Astrocyte (in vitro differentiated cells and primary cell): ENCODE results near the gene ERVFRD-1. TPM values are rescaled to one million over a fixed set of nuclear protein-coding genes. Genes with fewer than 3 reads are reported as not detected.

Source experiments
- DNase-seq: peaks from one replicate; pipeline ENCODE4 v3.0.0-alpha.2; 2010; ENCODE audit warnings: low read depth
- FAIRE-seq: peaks from 2 replicates; lab custom pipeline; 2011; peaks lifted over from hg19 to GRCh38; lab: Jason Lieb, UNC
- H2AFZ ChIP-seq: 2 replicates; pipeline ENCODE4 v1.6.0; 2012; ENCODE audit warnings: low read depth, low read length, inconsistent platforms
- H3K27ac ChIP-seq: 2 replicates; pipeline ENCODE4 v1.5.1; 2011; ENCODE audit warnings: low read depth, low read length, inconsistent platforms
- H3K27me3 ChIP-seq: 2 replicates; pipeline ENCODE4 v1.6.0; 2011; ENCODE audit warnings: low read length, inconsistent platforms; ENCODE audit not compliant: insufficient read depth
- H3K36me3 ChIP-seq: 2 replicates; pipeline ENCODE4 v1.5.1; 2011; ENCODE audit warnings: low read length, inconsistent platforms; ENCODE audit not compliant: insufficient read depth
- H3K4me1 ChIP-seq: 2 replicates; pipeline ENCODE4 v1.5.1; 2011; ENCODE audit warnings: low read length, inconsistent platforms; ENCODE audit not compliant: insufficient read depth
- H3K4me2 ChIP-seq: 2 replicates; pipeline ENCODE4 v1.6.0; 2012; ENCODE audit warnings: low read length, inconsistent platforms
- H3K4me3 ChIP-seq: 2 replicates; pipeline ENCODE4 v1.5.1; 2011; ENCODE audit warnings: low read depth, mild to moderate bottlenecking, low read length, inconsistent platforms; ENCODE audit not compliant: insufficient read depth
- H3K79me2 ChIP-seq: 2 replicates; pipeline ENCODE4 v1.6.0; 2012; ENCODE audit warnings: mild to moderate bottlenecking, low read length, inconsistent platforms; ENCODE audit not compliant: insufficient read depth
- H3K9ac ChIP-seq: 2 replicates; pipeline ENCODE4 v1.6.0; 2012; ENCODE audit warnings: mild to moderate bottlenecking, low read length, inconsistent platforms
- H3K9me3 ChIP-seq: 2 replicates; pipeline ENCODE4 v1.5.1; 2012; ENCODE audit warnings: low read depth, mild to moderate bottlenecking, low read length, inconsistent platforms; ENCODE audit not compliant: insufficient read depth
- H4K20me1 ChIP-seq: 2 replicates; pipeline ENCODE4 v1.6.0; 2012; ENCODE audit warnings: low read length, inconsistent platforms; ENCODE audit not compliant: insufficient read depth
- H3K27ac Mint-ChIP-seq: one replicate; pipeline ENCODE4 v1.8.0; 2021; ENCODE audit warnings: mild to moderate bottlenecking, mixed read lengths; ENCODE audit not compliant: unreplicated experiment
- H3K27me3 Mint-ChIP-seq: one replicate; pipeline ENCODE4 v1.8.0; 2021; ENCODE audit warnings: low read depth, mixed read lengths; ENCODE audit not compliant: unreplicated experiment
- H3K36me3 Mint-ChIP-seq: one replicate; pipeline ENCODE4 v1.8.0; 2021; ENCODE audit warnings: low read depth, mixed read lengths; ENCODE audit not compliant: unreplicated experiment
- H3K4me1 Mint-ChIP-seq: one replicate; pipeline ENCODE4 v1.8.0; 2021; ENCODE audit warnings: low read depth, mixed read lengths; ENCODE audit not compliant: unreplicated experiment
- H3K4me3 Mint-ChIP-seq: one replicate; pipeline ENCODE4 v1.8.0; 2021; ENCODE audit warnings: mild to moderate bottlenecking, moderate library complexity, mixed read lengths; ENCODE audit not compliant: unreplicated experiment
- H3K9me3 Mint-ChIP-seq: one replicate; pipeline ENCODE4 v1.8.0; 2021; ENCODE audit warnings: mild to moderate bottlenecking, mixed read lengths; ENCODE audit not compliant: unreplicated experiment
- EZH2 ChIP-seq: IDR thresholded peaks from 2 replicates; pipeline ENCODE4 v1.6.1; 2012; ENCODE audit warnings: mild to moderate bottlenecking, low read length, inconsistent platforms; ENCODE audit not compliant: insufficient read depth
- total RNA-seq: library from RNA; stranded (reverse); gene quantifications from 2 replicates; pipeline ENCODE4 v1.2.1, GENCODE V29; 2021
- TF ChIP-seq, protein P1 (sequence below): IDR thresholded peaks from 2 replicates; pipeline ENCODE4 v1.5.1; 2011; ENCODE audit warnings: low read depth, mild to moderate bottlenecking, inconsistent platforms, low read length, moderate library complexity; ENCODE audit not compliant: insufficient read depth

ERVFRD-1 gene
- total RNA-seq, 1 donor from 2014 or later, result not detected

DNA sequence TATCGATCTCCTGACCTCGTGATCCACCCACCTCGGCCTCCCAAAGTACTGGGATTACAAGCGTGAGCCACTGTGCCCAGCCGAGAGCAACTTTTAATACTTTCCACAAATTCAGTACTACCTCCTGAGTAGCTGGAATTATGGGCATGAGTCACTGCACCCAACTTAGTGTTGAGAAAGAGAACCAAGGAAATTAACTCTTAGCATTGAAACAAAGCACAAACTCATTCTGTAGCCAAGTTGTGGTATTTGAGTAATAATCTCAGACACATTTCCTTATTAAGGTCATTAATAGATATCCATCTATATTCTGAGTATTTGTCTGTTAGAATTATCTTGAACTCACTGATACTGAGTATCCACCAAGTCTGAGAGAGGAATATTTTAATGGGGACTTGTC is 53.1 kb downstream of the ERVFRD-1 start:
- Histone ChIP-seq H3K27ac (no peak overlapping the region), H3K79me2 (no peaks in the 10 kb centered on the region), H3K4me1 (no peaks in the 10 kb centered on the region), H3K4me2 (no peak overlapping the region), H4K20me1 (no peaks in the 10 kb centered on the region), H3K36me3 (no peaks in the 10 kb centered on the region), H3K9me3 (no peaks in the 10 kb centered on the region), H3K4me3 (no peak overlapping the region), H2AFZ (no peak overlapping the region), H3K27me3 (no peaks in the 10 kb centered on the region), H3K9ac (no peak overlapping the region)
- peak; percentile 32 for DNase-seq
- H3K4me3 Mint-ChIP-seq, result no peak overlapping the region
- H3K4me1 Mint-ChIP-seq, result peaks cover 11% of the 10 kb centered on the region
- H3K27ac Mint-ChIP-seq, result no peak overlapping the region
- TF ChIP-seq, protein P1, sequence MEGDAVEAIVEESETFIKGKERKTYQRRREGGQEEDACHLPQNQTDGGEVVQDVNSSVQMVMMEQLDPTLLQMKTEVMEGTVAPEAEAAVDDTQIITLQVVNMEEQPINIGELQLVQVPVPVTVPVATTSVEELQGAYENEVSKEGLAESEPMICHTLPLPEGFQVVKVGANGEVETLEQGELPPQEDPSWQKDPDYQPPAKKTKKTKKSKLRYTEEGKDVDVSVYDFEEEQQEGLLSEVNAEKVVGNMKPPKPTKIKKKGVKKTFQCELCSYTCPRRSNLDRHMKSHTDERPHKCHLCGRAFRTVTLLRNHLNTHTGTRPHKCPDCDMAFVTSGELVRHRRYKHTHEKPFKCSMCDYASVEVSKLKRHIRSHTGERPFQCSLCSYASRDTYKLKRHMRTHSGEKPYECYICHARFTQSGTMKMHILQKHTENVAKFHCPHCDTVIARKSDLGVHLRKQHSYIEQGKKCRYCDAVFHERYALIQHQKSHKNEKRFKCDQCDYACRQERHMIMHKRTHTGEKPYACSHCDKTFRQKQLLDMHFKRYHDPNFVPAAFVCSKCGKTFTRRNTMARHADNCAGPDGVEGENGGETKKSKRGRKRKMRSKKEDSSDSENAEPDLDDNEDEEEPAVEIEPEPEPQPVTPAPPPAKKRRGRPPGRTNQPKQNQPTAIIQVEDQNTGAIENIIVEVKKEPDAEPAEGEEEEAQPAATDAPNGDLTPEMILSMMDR, result no peak
- TF ChIP-seq EZH2, result no peak
- FAIRE-seq, result no peak
- H3K9me3 Mint-ChIP-seq, result no peaks in the 10 kb centered on the region
- no peaks in the 10 kb centered on the region for H3K27me3 Mint-ChIP-seq
- no peaks in the 10 kb centered on the region for H3K36me3 Mint-ChIP-seq

DNA sequence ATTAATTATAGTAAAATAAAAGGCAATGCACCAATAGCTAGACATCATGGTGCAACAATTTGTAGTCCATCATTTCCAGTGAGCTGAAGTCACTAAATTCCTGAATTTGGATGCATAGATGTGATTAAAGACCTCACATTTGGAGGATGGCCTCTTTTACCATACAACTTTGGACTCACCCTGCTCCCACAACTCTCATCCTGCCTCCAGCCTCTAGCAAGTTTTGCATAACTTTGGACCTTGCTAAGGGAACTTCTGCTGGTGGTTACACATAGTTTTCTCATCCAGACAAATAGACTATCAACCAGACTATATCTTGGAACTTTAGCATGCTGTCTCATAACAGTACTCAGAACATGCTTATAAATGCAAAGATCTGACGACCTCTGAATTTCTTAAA is 54.7 kb downstream of the ERVFRD-1 start:
- Histone ChIP-seq H3K27me3 (no peaks in the 10 kb centered on the region), H3K4me2 (no peak overlapping the region), H3K36me3 (no peaks in the 10 kb centered on the region), H3K4me1 (no peaks in the 10 kb centered on the region), H3K9me3 (no peaks in the 10 kb centered on the region), H2AFZ (no peak overlapping the region), H3K27ac (no peak overlapping the region), H3K9ac (no peak overlapping the region), H4K20me1 (no peaks in the 10 kb centered on the region), H3K4me3 (no peak overlapping the region), H3K79me2 (no peaks in the 10 kb centered on the region)
- no peak overlapping the region for H3K4me3 Mint-ChIP-seq
- TF ChIP-seq EZH2, result no peak
- TF ChIP-seq, protein P1, result no peak
- no peaks in the 10 kb centered on the region for H3K36me3 Mint-ChIP-seq
- H3K27ac Mint-ChIP-seq, result no peak overlapping the region
- no peaks in the 10 kb centered on the region for H3K27me3 Mint-ChIP-seq
- no peak for DNase-seq
- no peaks in the 10 kb centered on the region for H3K9me3 Mint-ChIP-seq
- no peak for FAIRE-seq
- peaks cover 11% of the 10 kb centered on the region for H3K4me1 Mint-ChIP-seq

DNA sequence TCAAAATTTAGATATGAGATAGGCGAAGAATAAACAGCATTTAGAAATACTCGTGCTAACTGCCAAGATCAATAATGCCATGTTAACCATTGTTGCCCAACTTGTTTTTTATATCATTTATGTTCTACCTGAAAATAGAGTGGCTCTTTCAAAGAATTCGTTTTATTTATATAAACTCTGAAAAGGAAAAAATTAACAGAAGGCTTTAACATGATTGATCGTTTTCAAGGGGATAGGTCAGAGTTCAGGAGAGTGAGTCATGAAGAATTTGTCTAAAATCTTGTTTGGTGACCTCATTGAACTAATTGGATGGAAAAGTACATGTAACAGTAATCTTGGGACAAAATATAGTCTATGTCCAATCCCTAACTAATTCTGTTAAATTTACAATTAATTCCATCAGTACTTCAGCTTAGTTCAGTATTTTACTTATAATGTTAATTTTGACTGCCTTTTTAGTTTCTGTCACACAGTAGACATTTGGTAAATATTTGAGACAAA is 56.3 kb downstream of the ERVFRD-1 start:
- Mint-ChIP-seq H3K9me3 (no peaks in the 10 kb centered on the region), H3K4me1 (peaks cover 14% of the 10 kb centered on the region), H3K27me3 (no peaks in the 10 kb centered on the region), H3K4me3 (no peak overlapping the region), H3K36me3 (no peaks in the 10 kb centered on the region), H3K27ac (peak overlapping the region; percentile 45)
- Histone ChIP-seq H3K4me3 (no peak overlapping the region), H3K4me2 (no peak overlapping the region), H3K9ac (no peak overlapping the region), H3K4me1 (no peaks in the 10 kb centered on the region), H3K27ac (no peak overlapping the region), H3K79me2 (no peaks in the 10 kb centered on the region), H2AFZ (no peak overlapping the region), H3K27me3 (no peaks in the 10 kb centered on the region), H3K9me3 (no peaks in the 10 kb centered on the region), H4K20me1 (no peaks in the 10 kb centered on the region), H3K36me3 (no peaks in the 10 kb centered on the region)
- DNase-seq, result peak; percentile 51
- no peak for FAIRE-seq
- TF ChIP-seq EZH2, result no peak
- TF ChIP-seq, protein P1, result no peak
